GM12872 (cell line): ENCODE data around the gene LENG1.

Experiments used
- TF ChIP-seq, protein P1 (sequence below): IDR thresholded peaks from 3 replicates; pipeline ENCODE4 v1.5.1; 2011; ENCODE audit warnings: low read depth, mild to moderate bottlenecking, low read length, moderate library complexity; ENCODE audit not compliant: insufficient read depth

Gene LENG1

DNA sequence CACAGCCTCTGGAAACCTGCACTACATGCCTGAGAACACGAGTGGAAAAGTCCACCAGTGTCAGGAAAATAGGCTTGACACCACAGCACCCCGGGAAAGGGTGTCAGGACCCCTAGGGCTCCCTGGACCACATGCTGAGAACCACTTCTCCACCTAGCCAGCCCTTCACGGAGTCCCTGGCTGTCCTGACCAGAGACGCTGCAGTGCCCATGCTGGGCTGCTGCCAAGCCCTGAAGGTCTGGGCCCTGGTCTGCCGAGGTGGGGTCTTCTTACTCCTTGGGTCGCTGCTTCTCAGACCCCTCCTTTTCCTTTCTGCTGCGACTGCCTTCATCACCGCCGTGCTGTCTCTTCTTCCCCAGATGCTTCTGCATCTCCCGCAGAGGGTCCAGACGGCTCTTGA is 3.0 kb downstream of the LENG1 start:
- TF ChIP-seq, protein P1, sequence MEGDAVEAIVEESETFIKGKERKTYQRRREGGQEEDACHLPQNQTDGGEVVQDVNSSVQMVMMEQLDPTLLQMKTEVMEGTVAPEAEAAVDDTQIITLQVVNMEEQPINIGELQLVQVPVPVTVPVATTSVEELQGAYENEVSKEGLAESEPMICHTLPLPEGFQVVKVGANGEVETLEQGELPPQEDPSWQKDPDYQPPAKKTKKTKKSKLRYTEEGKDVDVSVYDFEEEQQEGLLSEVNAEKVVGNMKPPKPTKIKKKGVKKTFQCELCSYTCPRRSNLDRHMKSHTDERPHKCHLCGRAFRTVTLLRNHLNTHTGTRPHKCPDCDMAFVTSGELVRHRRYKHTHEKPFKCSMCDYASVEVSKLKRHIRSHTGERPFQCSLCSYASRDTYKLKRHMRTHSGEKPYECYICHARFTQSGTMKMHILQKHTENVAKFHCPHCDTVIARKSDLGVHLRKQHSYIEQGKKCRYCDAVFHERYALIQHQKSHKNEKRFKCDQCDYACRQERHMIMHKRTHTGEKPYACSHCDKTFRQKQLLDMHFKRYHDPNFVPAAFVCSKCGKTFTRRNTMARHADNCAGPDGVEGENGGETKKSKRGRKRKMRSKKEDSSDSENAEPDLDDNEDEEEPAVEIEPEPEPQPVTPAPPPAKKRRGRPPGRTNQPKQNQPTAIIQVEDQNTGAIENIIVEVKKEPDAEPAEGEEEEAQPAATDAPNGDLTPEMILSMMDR: no peak

- TF ChIP-seq, protein P1: no peak
Measured at GRCh38 chr19:54155694-54156093, 3.8 kb downstream of the LENG1 start.

GRCh38 chr19:54154603-54155345 is 4.7 kb downstream of the LENG1 start:
- TF ChIP-seq, protein P1: no peak

DNA sequence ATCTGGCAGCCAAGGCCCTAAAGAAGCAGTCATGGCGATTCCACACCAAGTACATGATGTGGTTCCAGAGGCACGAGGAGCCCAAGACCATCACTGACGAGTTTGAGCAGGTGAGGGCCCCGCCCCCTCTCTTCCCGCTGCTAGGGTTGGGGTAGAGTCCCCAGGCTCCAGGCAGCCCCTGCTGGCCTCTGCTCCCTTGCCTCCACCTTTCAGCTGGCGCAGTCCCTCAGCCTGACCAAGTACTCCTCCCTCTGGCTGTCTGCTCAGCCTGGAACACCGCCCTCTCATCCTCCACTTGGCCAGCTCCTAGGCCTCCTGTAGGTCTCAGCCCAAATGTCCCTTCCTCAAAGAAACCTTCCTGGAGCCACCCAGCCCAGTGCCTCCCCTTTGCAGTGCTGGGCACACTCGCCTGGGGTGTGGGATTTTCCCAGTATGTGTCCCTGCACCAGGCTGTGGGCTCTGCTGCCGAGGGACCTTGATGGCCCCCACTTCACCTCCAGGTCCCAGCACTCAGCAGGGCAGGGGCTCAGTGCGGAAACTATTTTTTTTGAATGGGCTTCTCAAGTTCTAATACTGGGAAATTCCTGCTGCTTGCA is 5.7 kb downstream of the LENG1 start:
- TF ChIP-seq, protein P1: no peak

- TF ChIP-seq, protein P1: no peak
Measured at GRCh38 chr19:54152878-54153524, 6.5 kb downstream of the LENG1 start.

- TF ChIP-seq, protein P1: no peak
Measured at GRCh38 chr19:54152267-54152666, 7.3 kb downstream of the LENG1 start.

- TF ChIP-seq, protein P1: no peak
Measured at GRCh38 chr19:54151362-54152035, 8.0 kb downstream of the LENG1 start.
